ENCODE measurements around the gene PAK1.

DNA sequence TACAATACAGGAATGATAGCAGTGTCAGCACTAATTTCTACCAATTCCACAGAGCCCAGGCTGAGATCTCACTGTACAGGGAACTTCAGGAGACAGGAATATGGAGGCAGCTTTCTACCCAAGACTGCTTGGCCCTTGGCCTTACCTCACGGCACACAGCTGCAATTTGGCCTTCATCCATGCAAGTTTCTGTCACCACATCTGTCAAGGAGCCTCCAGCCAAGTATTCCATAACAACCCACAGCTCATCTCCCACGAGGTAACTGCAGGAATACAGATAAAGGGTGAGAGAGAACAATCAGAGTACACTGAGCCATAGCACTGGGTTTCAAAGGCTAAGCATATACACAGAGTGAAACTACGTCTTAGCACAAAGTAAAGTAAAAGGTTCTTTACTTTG, 133.4 kb downstream of the PAK1 start:
- TF ChIP-seq, protein P1, sequence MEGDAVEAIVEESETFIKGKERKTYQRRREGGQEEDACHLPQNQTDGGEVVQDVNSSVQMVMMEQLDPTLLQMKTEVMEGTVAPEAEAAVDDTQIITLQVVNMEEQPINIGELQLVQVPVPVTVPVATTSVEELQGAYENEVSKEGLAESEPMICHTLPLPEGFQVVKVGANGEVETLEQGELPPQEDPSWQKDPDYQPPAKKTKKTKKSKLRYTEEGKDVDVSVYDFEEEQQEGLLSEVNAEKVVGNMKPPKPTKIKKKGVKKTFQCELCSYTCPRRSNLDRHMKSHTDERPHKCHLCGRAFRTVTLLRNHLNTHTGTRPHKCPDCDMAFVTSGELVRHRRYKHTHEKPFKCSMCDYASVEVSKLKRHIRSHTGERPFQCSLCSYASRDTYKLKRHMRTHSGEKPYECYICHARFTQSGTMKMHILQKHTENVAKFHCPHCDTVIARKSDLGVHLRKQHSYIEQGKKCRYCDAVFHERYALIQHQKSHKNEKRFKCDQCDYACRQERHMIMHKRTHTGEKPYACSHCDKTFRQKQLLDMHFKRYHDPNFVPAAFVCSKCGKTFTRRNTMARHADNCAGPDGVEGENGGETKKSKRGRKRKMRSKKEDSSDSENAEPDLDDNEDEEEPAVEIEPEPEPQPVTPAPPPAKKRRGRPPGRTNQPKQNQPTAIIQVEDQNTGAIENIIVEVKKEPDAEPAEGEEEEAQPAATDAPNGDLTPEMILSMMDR (IDR thresholded peaks at IDR 0.05) = no peak
- no peak for TF ChIP-seq POLR2A (IDR thresholded peaks at IDR 0.05)
